ENCODE measurements around the gene UBE3C.

- TF ChIP-seq CTCF (IDR thresholded peaks at IDR 0.05): no peak
- no peak for TF ChIP-seq POLR2A (IDR thresholded peaks at IDR 0.05)
Measured at GRCh38 chr7:157155959-157156358, 17.2 kb downstream of the UBE3C start.
